Left cardiac atrium (tissue), 4 donors: ENCODE measurements around the gene KIAA0319L. TPM values are rescaled to one million over a fixed set of nuclear protein-coding genes. Genes with fewer than 3 reads are reported as not detected.
A peak's percentile ranks its signal among the peaks of the same experiment; 100 is the strongest.

Experiments
- ATAC-seq, 2 donors: fragments of 200-7000 bp; cut with Tn5 transposase; one replicate each; pipeline ENCODE4 v1.9.1; 2020; ENCODE audit warnings: mild to moderate bottlenecking in 2 of 2, moderate library complexity in 2 of 2
- DNase-seq: peaks from one replicate; pipeline ENCODE4 v3.0.0-alpha.2; 2020
- intact Hi-C, 2 donors: fragments of 100-400 bp; cut with DNase I; formaldehyde crosslinking; loops; one replicate each; pipeline versions ENCODE4 v1.14.1 to v1.15.1; 2022 to 2023
- long read RNA-seq: library from polyadenylated mRNA; unstranded; transcript quantifications from one replicate; pipeline ENCODE4 v2.0.0, GENCODE V29; 2021
- total RNA-seq, 2 donors: library from RNA; stranded (reverse); fragmentation: NEBNext Ultra II Directional; extraction: Animal tissue kit (Norgen Biotek cat#: 25700); gene quantifications; one replicate each; pipeline ENCODE4 v1.2.1, GENCODE V29; 2021
- donor health status: DM: no; HTN: yes; CAD: no.
- donor health status: DM: no; HTN: yes; CAD: no; lungs with severe emphysema.
- donor health status: DM: yes; HTN: yes; CAD: no.
- donor health status: Dilated cardiomyopathy.

Gene KIAA0319L
- total RNA-seq: 10 to 100 TPM; 50.2 to 56.6 TPM
- long read RNA-seq, full-length matches to known transcripts: 13 of 65 reads
- long read RNA-seq, partial matches to known transcripts: 32 of 65 reads
- long read RNA-seq, other reads (novel, unspliced or antisense): 20 of 65 reads

DNA sequence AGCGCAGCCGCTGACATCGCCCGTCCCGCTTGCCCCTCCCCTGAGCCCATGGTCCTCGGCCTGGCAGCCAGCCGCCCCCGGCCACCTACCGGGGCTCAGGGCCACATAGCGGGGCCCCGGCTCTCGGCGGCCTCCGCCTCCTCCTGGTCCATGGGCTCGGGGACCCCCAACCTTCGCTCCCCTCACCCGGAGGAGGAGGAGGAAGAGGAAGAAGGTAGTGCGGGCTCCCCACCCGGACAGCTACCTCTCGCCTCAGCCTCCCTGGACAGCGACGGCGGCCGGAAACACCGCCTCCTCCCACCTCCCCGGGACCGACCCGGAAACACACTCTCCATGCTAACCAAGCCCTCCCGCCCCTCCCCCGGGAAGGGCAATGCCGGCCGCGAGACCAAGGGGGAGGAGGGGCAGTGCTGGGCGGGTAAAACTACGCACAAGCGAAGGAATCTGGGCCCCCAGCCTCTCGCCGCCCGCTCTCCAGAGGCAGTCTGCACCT, at the start of gene KIAA0319L:
Gene KIAA0319L, minus strand, starts transcription at position 286 of the 493 bp plus-strand sequence. CDS start 2,912 bp downstream, outside the sequence.
- ATAC-seq: peak; percentile 88 to 92
- intact Hi-C loops: no loop called here
- peak; percentile 91 for DNase-seq

DNA sequence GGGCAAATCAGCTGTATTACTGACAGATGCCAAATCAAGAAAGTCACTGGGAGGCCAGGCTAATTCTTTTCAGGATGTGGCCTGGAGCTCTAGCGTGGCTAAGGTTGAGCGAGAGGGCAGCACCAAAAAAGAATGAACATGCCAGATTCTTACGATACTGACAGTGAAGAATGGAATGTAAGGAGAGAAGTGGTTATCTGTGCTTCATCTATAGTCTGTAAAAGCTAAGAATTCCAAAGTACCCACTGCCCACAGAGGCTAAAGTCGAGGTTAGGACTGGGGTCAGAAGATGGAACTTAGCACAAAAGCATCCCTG, 48.6 kb upstream of the KIAA0319L start:
- ATAC-seq: no peak
- no peak for DNase-seq
- intact Hi-C loops: no loop called here

DNA sequence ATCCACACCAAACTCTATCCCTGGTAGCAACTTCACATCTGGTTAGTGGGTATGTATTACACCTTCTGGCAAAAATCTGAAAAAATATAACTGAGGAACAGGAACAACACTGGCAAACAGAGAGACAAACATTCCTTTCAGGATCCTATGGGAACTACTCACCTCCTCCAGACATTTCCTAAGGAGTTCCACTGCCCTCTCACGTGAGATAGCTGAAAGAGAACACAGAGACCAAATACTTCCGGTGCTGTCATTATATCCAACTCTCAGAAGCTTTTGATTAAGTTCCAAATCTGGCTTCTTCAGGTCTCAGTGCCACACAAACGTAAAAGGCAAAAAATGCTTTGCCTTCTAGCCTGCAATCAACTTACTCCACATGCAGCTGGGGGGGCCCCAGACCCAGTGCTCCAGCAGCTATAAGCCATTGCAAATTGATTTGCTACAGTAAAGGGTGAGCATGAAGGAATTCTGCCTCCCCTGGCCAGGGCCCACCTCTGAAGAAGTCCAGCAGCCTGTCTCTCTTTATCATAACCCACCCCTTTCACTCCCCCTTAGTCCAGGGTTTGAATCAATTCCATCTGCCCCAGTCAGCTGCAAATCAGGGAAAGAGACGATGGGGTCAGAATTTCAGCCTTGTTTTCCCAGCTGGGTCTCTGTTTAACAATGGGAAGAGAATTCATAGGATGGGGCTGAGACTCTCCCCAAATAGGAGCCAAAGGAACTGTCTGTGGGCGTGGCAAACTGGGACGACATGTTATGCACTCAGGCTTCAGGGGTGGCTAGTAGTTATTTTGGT, 48.1 kb upstream of the KIAA0319L start:
- intact Hi-C loops: no loop called here

DNA sequence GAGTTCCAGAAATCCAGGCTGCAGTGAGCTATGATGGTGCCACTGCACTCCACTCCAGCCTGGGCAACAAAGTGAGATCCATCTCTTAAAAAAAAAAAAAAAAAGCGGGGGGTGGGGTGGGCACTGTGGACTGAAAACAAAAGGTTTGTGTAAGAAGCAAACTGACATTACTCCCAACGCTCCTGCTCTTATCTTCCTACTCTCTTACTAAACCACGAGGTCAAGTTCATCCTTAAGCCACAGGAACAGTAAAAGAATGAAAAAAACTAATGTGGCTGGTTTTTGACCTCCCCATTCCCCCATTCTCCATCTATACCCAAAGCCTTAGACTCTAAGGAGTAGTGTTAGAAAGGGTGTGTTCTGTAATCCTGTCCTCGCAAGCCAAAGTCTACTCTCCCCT, 46.7 kb upstream of the KIAA0319L start:
- intact Hi-C loops: no loop called here
- ATAC-seq (no peak), DNase-seq (no peak)

More for the DNA sequence above, 48.1 kb upstream of the KIAA0319L start:
- no peak for DNase-seq
- no peak for ATAC-seq

DNA sequence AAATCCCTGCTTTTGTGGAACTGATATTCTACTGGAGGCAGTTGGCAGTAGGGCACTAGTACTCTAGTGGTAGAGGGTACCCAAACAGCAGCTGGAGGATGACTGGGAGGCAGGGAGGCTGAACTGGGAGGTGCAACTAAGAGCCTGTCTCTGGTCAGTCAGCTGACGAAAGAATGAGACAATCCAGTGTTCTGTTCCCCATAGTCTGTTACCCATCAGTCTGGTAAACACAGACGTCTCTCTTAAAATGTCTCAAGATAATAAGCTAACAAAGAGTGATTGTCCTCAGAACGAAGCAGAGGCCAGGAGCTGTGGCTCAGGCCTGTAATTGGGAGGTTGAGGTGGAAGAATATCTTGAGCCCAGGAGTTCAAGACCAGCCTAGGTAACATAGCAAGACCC, 46.3 kb upstream of the KIAA0319L start:
- no peak for DNase-seq
- intact Hi-C loops: no loop called here
- ATAC-seq: no peak

DNA sequence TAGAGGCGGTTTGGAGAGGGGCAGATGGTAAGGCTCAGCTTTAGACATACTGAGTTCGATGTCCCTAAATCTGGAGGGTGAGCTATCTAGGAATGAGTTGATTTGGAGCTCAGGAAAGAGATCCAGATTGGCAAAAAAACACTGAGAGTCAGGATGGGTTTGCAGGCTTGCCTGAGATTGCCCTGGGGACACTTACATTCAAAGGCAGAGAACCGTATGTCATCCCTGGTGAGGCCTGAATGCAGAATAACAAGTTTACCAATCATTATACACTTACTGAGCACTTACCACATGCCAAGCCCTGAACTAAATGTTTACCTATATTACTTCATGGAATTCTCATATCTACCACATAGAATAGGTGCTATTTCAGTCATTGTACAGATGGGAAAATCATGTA, 43.4 kb upstream of the KIAA0319L start:
- DNase-seq (no peak), ATAC-seq (no peak)
- intact Hi-C loops: no loop called here

DNA sequence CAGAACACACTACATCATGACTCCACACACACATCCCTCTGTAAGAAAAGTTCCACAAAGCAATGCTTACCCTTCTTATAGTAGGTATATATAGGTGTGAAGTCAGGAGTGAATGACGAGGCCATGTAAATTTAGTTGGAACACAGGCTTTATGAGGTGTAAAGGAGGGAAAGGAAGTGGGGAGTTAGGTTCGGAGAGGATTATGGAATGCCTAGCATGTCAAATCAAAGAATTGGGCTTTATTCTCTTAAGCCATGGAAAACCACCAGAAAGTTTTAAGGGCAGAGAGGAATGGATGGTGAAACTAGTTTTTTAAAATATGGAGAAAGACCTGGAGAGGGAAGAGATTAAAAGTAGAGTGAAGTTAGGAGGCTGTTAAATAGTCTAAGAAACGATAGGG, 42.2 kb upstream of the KIAA0319L start:
- DNase-seq (no peak), ATAC-seq (no peak)
- intact Hi-C loops: no loop called here

DNA sequence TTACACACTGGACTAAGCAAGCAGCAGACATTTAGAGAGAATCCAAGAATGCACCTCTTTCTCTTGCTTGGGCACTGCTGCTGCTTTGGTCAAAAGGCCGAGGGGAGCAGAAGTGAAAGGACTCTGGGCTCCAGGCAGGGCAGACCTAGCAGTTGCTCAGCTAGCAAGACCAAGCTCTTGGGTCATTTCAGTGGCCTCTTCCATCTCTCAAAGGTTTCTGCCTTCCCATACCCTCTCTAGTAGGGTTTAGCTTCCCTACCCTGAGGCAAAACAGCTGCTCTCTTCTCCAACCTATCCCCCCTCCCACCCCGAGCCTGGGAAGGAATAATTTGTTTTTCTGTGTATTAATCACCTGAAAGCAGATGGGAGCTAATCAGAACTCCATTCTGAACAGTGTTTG, 41.7 kb upstream of the KIAA0319L start:
- ATAC-seq (no peak), DNase-seq (no peak)
- intact Hi-C loops: no loop called here

DNA sequence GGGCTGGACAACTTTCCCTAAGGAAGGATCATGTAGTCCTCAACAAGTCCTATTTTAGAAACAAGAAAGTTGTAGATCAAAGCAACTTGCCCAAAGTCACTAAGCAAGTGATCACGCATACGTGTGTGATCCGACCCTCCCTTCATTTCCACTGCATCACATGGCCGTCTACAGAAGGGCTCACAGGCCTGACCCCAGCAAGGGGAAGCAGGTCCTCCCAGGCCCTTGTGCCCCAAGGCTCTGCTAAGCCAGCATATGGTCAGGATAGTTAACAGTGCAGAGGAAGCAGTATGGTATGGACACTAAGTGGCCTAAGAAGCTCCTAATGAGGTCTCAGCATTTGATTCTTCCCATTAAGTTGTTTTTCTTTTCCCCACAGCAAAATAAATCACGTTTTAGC, 40.7 kb upstream of the KIAA0319L start:
- no peak for DNase-seq
- no peak for ATAC-seq
- intact Hi-C loops: no loop called here

DNA sequence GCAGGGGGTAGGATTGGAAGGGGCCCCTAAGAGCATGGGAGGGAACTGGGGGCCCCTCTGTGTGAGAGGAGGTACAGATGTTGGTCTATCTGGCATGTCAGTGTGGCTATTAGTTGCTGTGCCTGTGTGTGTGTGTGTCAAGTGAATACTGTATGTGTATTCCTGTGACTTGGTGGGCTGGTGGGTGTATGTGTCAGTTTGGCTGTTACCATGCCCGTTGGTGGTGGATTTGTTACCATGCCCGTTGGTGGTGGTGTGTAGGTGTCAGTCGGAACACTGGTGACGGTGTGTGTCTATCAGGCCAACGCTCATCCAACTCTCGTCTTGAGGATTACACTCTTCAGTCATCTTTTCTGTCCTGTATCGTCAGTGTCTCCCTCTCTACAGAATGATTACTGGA, 38.5 kb upstream of the KIAA0319L start:
- no peak for DNase-seq
- ATAC-seq: no peak

DNA sequence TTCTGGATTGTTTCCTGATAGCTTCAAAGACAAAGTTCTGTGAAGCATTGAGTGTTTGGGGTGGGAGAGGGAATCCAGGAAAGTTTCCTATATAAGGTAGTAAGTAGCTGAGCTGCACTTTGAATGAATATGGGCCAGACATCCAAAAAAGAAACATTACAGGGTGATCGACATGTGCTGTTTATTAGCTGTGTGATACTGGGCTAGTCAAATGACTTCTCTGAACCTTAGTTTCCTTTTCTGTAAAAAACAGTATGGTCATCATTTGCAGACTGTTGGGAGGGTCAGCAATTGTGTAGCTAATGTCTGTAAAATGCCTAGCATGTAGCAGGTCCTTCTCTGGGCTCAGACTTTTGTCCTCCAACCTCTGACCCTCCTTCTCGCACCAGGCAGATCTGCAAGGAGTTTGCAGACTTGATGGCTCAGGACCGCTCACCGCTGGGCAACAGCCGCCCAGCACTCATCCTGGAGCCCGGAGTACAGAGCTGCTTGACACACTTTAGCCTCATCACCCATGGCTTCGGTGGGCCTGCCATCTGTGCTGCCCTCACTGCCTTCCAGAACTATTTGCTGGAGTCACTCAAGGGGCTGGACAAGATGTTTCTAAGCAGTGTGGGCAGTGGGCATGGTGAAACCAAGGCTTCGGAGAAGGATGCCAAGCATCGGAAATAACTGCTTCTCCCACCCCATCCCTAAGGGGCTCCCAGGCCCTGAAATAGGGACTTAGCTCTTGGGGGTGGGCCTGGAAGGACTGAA, 37.0 kb upstream of the KIAA0319L start:
- intact Hi-C loops: no loop called here
- DNase-seq: no peak
- no peak for ATAC-seq

More for the DNA sequence above, 38.5 kb upstream of the KIAA0319L start:
- intact Hi-C loops: no loop called here

DNA sequence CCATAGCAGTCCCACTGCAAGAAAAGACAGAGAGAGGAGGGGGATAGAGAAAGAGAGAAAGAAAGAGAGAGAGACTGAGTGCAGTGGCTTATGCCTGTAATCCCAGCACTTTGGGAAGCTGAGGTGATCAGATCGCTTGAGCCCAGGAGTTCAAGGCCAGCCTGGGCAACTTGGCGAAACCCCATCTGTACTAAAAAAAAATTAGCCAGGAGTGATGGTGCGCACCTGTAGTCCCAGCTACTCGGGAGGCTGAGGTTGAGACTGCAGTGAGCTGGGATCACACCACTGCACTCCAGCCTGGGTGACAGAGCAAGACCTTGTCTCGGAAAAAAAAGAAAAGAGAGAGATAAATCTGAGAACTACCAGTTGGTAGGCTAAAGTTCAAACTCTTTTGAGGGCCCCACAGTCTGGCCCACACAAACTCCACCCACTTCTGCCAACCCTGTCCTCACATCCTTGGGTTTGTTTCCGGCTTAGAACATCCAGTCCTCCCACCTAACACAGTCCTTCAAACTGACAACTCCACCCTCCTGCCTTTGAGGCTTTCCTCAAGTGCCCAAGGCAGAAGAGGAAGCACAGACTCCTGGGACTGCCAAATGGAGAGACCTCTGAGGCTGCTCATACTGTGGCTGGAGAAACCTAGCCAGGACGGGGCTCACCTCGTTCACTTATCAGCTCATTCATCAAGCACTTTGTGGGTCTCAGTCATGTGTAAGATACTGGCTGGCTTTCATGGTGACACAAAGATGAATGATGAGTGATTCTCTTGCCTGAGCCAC, 36.0 kb upstream of the KIAA0319L start:
- no peak for DNase-seq

DNA sequence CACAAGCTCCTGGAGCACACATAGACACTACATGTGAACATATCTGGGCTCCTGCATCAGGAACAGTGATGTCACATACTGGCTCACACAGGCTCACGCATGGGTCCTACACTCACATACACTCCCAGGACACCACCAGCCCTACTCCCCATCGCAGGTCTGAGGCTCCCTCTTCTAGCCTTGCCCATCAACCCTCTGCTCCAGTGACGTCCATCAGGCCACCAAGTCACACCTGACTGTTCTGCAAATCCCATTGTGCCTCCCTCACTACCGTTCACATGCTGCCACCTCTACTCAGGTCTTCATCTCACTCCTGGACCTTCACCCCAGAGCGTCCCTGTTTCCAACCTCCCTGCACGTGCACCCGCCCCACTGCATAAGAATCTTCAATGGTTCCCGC, 34.0 kb upstream of the KIAA0319L start:
- intact Hi-C loops: no loop called here
- ATAC-seq: no peak
- DNase-seq: no peak

More for the DNA sequence above, 36.0 kb upstream of the KIAA0319L start:
- ATAC-seq: no peak
- intact Hi-C loops: no loop called here

DNA sequence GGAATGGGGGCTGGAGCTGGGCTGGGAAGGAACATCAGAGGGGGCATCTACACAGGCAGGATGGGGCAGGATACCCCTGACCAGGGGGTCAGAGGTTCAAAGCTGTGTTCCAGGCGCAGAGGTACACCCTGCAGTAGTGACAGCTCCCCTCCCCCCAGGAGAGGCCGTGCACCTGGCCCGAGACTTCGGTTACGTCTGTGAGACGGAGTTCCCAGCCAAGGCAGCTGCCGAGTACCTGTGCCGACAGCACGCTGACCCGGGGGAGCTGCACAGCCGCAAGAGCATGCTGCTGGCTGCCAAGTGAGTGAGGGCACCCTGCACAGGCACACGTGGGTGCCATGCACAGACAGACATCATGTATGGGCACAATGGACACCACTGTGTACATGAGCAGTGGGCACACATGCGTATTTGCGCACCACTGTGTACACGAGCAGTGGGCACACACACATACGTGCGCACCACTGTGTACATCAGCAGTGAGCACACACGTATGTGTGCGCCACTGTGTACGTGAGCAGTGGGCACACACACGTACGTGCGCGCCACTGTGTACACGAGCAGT, 33.4 kb upstream of the KIAA0319L start:
- intact Hi-C loops: no loop called here
- DNase-seq (no peak), ATAC-seq (no peak)

DNA sequence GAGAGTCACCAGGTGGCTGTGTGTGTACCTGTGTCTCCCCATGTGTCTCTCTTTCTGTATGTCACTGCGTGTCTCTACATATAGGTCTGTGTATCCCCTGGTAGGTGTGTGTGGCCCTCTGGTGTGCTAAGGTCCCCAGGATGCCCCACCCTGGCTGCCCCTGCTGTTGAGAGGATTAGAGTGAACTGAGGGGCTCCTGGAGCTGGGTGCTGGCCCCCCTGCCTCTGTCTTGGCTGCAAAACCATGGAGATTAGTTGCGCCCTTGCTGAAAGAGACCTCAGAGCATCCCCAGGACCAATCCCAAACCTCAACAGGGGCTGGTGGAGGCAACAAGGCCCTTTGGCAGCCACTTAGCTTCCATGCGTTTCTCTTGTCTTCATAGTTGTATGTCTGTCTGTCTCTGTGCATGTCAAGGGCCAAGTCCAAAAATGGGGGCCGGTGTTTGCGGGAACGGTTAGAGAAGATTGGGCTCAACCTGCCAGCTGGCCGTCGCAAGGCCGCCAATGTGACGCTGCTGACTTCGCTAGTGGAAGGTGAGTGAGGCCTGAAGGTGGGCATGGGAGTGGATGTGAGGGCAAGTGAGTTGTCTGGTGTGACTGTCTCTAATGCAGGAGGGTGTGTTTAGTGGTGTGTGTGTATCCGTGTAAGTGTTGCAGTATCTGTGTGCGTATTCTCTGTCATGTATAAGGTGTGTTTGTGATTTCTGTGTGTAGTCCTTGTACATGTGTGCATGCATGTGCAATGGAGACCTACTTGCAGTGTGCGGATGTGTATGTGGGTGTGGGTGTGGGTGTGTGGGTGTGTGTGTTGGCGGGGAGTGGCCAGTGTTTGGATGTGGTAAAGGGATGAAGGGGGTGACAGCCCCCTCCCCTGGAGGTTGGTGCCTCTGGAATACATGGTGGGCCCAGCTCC, 32.6 kb upstream of the KIAA0319L start:
- ATAC-seq: no peak
- intact Hi-C loops: no loop called here
- DNase-seq: no peak

DNA sequence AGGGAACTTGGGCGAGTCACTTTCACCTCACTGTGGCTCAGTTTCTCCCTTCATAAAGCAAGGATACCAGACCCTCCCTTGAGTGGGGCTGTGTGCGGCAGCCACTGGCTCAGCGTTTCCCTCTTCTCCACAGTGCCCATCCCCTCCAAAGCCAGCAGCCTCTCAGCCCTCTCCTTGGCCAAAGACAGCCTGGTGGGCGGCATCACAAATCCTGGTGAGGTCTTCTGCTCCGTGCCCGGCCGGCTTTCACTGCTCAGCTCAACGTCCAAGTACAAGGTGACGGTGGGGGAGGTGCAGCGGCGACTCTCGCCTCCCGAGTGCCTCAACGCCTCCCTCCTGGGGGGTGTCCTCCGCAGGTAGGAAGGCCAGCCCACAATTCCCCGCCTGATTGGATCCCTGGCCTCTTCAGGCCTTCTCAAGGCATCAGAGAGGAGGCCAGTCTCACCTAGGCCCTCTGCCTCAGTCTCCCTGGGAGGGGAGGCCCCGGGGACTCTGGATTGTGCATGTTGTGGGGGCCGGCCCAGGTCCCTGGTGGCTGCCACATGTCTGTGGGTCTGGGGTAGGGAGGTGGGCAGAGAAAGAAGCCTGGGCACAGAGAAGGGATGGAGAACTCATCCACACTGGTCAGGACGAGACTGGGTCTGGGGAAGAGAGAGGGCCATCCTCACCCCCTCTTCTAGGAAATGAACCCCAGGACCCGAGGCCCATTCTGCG, 31.2 kb upstream of the KIAA0319L start:
- intact Hi-C loops: no loop called here
- no peak for DNase-seq
- ATAC-seq: no peak

DNA sequence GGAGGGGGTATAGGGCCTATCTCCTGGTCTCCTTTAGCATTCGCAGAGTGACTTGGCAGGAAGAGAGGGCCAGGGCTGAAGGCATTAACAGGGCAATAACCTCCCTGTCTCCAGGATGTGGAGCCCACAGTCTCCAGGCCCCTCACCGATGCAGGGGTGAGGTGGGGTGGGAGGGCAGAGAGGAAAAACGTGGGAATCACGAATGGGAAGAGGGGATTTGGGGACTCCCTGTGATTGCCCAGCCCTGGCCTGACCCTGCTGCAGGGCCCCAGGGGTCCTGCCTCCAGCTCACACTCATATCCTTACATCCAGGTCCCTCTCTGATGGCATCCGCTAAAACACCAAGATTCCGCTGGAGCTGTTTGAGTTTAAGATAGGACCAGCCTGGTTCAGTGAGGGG, 30.5 kb upstream of the KIAA0319L start:
- DNase-seq (no peak), ATAC-seq (no peak)
- intact Hi-C loops: no loop called here

DNA sequence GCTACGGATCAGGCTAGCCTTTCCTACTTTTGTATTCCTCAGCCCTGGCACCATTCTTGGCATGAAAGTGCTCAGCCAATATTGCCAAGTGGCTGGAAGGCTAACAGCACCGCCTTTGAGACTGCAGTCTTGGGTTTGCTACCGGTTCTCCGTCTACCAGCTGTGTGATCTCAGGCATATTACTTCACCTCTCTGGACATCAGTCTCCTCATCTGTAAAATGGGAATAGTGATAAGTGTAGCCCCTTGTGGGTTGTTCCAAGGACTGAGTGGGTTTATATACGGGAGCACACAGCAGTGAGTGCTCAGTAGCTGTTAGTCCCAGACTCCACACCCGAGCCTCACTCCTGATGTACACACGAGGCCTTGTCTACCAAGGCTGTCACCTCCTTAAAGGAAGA, 29.6 kb upstream of the KIAA0319L start:
- intact Hi-C loops: no loop called here
- no peak for ATAC-seq
- DNase-seq: no peak
